Smooth muscle cell (in vitro differentiated cells): Measurements from ENCODE around the gene GHSR. TPM values are rescaled to one million over a fixed set of nuclear protein-coding genes. Genes with fewer than 3 reads are reported as not detected.

Experiments
- DNase-seq: peaks from one replicate; lab custom pipeline; 2025; ENCODE audit not compliant: unreplicated experiment; lab: John Stamatoyannopoulos, UW
- H2AFZ ChIP-seq: fragments of 200-600 bp; sonication (generic); 2 replicates; pipeline ENCODE4 v1.6.0; 2016; ENCODE audit warnings: antibody characterized with exemption, low read depth, mild to moderate bottlenecking
- H3F3A ChIP-seq: fragments of 200-600 bp; sonication (generic); 2 replicates; pipeline ENCODE4 v1.6.0; 2017; ENCODE audit warnings: antibody characterized with exemption, low read depth
- H3K27ac ChIP-seq: fragments of 200-600 bp; sonication (generic); 2 replicates; pipeline ENCODE4 v1.5.1; 2016; ENCODE audit warnings: low read depth, mild to moderate bottlenecking
- H3K27me3 ChIP-seq: fragments of 200-600 bp; sonication (generic); 2 replicates; pipeline ENCODE4 v1.6.1; 2016; ENCODE audit warnings: low read depth, mild to moderate bottlenecking
- H3K36me3 ChIP-seq: fragments of 200-600 bp; sonication (generic); 2 replicates; pipeline ENCODE4 v1.5.1; 2016; ENCODE audit warnings: low read depth
- H3K4me1 ChIP-seq: fragments of 200-600 bp; sonication (generic); 2 replicates; pipeline ENCODE4 v1.5.1; 2016; ENCODE audit warnings: low read depth
- H3K4me2 ChIP-seq: fragments of 200-600 bp; sonication (generic); 2 replicates; pipeline ENCODE4 v1.6.0; 2016; ENCODE audit warnings: mild to moderate bottlenecking
- H3K4me3 ChIP-seq: fragments of 200-600 bp; sonication (generic); 2 replicates; pipeline ENCODE4 v1.5.1; 2016; ENCODE audit warnings: mild to moderate bottlenecking
- H3K79me2 ChIP-seq: fragments of 200-600 bp; sonication (generic); 2 replicates; pipeline ENCODE4 v1.6.0; 2016; ENCODE audit warnings: low read depth, mild to moderate bottlenecking
- H3K9ac ChIP-seq: fragments of 200-600 bp; sonication (generic); 2 replicates; pipeline ENCODE4 v1.6.0; 2016; ENCODE audit warnings: low read depth
- H3K9me3 ChIP-seq: fragments of 200-600 bp; sonication (generic); replicated peaks from 2 replicates; pipeline ENCODE4 v1.5.1; 2016; ENCODE audit warnings: low read depth
- H4K20me1 ChIP-seq: fragments of 200-600 bp; sonication (generic); 2 replicates; pipeline ENCODE4 v1.6.0; 2016; ENCODE audit warnings: low read depth
- CTCF ChIP-seq: fragments of 200-600 bp; sonication (generic); IDR thresholded peaks from 2 replicates; pipeline ENCODE4 v1.5.1; 2017; ENCODE audit warnings: borderline replicate concordance, mild to moderate bottlenecking, antibody characterized with exemption; ENCODE audit not compliant: insufficient read depth, poor library complexity, severe bottlenecking
- WGBS: methylation state at CpG from one replicate; pipeline ENCODE4 v1.1.7; 2016; ENCODE audit warnings: low lambda C conversion rate; 5-methylcytosine and 5-hydroxymethylcytosine counted together
- polyA plus RNA-seq: library from polyadenylated mRNA; unstranded; fragments of >200 nt; fragmentation: Nextera tagmentation; extraction: Ambion mirVana; gene quantifications from 2 replicates; pipeline ENCODE4 v1.2.1, GENCODE V29; 2016
- total RNA-seq: library from RNA; depleted of rRNA; stranded (reverse); fragments of >200 nt; gene quantifications from 2 replicates; pipeline ENCODE4 v1.2.3, GENCODE V29; 2014

GHSR gene
- total and polyA plus RNA-seq, 2 experiments from 2014 or later, result not detected

GRCh38 chr3:172476347-172476746 is 28.1 kb upstream of the GHSR start:
- no peak overlapping the region for H3K27ac ChIP-seq
- peak overlapping the region; percentile 96 for H2AFZ ChIP-seq

DNA sequence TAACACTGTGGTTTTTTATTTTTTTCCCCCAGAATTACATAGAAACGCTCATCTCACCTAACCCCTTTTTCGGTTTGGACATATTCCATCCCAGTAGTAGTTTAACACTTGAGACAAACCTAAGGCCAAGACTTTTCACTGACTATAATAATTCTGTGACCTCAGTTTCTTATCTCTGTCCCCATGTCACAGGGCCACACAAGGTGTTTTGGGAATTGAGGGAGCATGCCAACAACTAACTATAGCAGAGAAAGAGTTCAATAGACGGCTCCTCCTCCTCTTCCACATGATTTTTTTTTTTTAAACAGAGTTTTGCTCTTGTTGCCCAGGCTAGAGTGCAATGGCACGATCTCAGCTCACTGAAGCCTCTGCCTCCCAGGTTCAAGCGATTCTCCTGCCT is 27.4 kb upstream of the GHSR start:
- Histone ChIP-seq H3K27me3 (peaks cover 2% of the 10 kb centered on the region), H2AFZ (no peak overlapping the region)
- WGBS, result 85% methylated on average over 5 of the region's 5 CpGs

More at GRCh38 chr3:172476347-172476746, 28.1 kb upstream of the GHSR start:
- H3K79me2 ChIP-seq, result no peaks in the 10 kb centered on the region
- no peak for TF ChIP-seq CTCF
- no peaks in the 10 kb centered on the region for H4K20me1 ChIP-seq
- no peak for DNase-seq
- 88% methylated on average over 5 of the region's 5 CpGs for WGBS
- no peaks in the 10 kb centered on the region for H3F3A ChIP-seq
- H3K27me3 ChIP-seq, result peaks cover 7% of the 10 kb centered on the region
- H3K9me3 ChIP-seq, result no peaks in the 10 kb centered on the region
- peak overlapping the region; percentile 89 for H3K4me2 ChIP-seq
- no peak overlapping the region for H3K9ac ChIP-seq
- H3K4me3 ChIP-seq, result peak overlapping the region; percentile 71
- H3K36me3 ChIP-seq, result no peaks in the 10 kb centered on the region
- peaks cover 5% of the 10 kb centered on the region for H3K4me1 ChIP-seq

DNA sequence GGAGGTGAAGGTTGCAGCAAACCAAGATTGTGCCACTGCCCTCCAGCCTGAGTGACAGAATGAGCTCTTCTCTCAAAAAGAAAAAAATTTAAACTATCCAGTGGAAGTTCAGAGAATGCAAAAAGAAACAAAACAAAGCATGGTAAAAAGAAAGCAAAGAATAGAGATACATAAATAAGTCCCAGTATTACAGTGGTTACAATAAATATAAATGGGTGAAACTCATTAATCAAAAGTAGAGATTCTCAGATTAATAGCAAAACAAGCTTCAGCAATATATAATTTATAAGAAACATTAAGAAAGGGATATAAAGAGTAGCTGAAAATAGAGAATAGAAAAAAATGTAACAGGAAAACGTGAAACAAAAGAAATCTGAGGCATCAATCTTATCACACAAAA is 23.6 kb upstream of the GHSR start:
- Histone ChIP-seq H3K9me3 (no peaks in the 10 kb centered on the region), H3K36me3 (no peaks in the 10 kb centered on the region), H3K9ac (no peak overlapping the region), H3K79me2 (no peaks in the 10 kb centered on the region), H3K4me2 (no peak overlapping the region), H3K27ac (no peak overlapping the region), H3K4me3 (no peak overlapping the region), H3K27me3 (no peaks in the 10 kb centered on the region), H3K4me1 (peaks cover 5% of the 10 kb centered on the region), H3F3A (no peaks in the 10 kb centered on the region), H2AFZ (no peak overlapping the region), H4K20me1 (no peaks in the 10 kb centered on the region)
- no peak for DNase-seq
- TF ChIP-seq CTCF, result no peak
- WGBS, result 68% methylated on average over 1 of the region's 1 CpG

More for the DNA sequence above, 27.4 kb upstream of the GHSR start:
- Histone ChIP-seq H3K4me3 (no peak overlapping the region), H3K9me3 (no peaks in the 10 kb centered on the region), H3K9ac (no peak overlapping the region), H3K4me2 (no peak overlapping the region), H3K79me2 (no peaks in the 10 kb centered on the region), H3K4me1 (peaks cover 5% of the 10 kb centered on the region), H3K27ac (no peak overlapping the region), H4K20me1 (no peaks in the 10 kb centered on the region), H3K36me3 (no peaks in the 10 kb centered on the region), H3F3A (no peaks in the 10 kb centered on the region)
- DNase-seq, result no peak
- no peak for TF ChIP-seq CTCF

DNA sequence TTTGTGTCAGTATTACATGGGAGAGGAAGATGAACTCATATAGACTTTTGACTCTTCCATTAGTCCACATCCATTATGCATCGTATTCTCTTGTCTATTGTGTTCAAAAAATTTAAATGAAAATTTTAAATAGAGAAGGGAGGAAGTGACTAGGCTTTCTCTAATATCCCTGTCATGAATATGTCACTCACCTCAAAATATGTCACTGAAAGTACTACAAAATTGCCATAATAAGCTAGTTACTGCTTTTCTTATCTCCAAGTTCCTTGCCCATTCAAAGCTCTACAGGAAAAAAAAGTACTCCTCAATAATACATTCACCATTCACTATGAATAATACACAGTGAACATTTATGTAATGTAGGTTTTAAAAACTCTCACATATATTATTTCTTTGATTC is 22.3 kb upstream of the GHSR start:
- Histone ChIP-seq H3K36me3 (no peaks in the 10 kb centered on the region), H3K4me2 (no peak overlapping the region), H3K9ac (no peak overlapping the region), H3F3A (no peaks in the 10 kb centered on the region), H3K9me3 (no peaks in the 10 kb centered on the region), H4K20me1 (no peaks in the 10 kb centered on the region), H3K27ac (no peak overlapping the region), H2AFZ (no peak overlapping the region), H3K79me2 (no peaks in the 10 kb centered on the region), H3K4me1 (no peaks in the 10 kb centered on the region), H3K27me3 (no peaks in the 10 kb centered on the region), H3K4me3 (no peak overlapping the region)
- TF ChIP-seq CTCF, result no peak
- DNase-seq, result no peak
- 93% methylated on average over 1 of the region's 1 CpG for WGBS
